GM18907 (cell line): Measurements from ENCODE around the gene GOLGA1.
"Not testable (repeated sequence)": the region's sequence is repeated elsewhere in the genome, so short reads cannot be mapped to it uniquely, and the experiment has no call there.

ENCODE experiments used
- ATAC-seq: cut with Tn5 transposase; IDR thresholded peaks from one replicate; pipeline ENCODE4 v1.9.1; 2021; ENCODE audit warnings: mild to moderate bottlenecking, moderate library complexity; ENCODE audit not compliant: unreplicated experiment

GOLGA1 gene, protein sequence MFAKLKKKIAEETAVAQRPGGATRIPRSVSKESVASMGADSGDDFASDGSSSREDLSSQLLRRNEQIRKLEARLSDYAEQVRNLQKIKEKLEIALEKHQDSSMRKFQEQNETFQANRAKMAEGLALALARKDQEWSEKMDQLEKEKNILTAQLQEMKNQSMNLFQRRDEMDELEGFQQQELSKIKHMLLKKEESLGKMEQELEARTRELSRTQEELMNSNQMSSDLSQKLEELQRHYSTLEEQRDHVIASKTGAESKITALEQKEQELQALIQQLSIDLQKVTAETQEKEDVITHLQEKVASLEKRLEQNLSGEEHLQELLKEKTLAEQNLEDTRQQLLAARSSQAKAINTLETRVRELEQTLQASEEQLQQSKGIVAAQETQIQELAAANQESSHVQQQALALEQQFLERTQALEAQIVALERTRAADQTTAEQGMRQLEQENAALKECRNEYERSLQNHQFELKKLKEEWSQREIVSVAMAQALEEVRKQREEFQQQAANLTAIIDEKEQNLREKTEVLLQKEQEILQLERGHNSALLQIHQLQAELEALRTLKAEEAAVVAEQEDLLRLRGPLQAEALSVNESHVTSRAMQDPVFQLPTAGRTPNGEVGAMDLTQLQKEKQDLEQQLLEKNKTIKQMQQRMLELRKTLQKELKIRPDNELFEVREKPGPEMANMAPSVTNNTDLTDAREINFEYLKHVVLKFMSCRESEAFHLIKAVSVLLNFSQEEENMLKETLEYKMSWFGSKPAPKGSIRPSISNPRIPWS

DNA sequence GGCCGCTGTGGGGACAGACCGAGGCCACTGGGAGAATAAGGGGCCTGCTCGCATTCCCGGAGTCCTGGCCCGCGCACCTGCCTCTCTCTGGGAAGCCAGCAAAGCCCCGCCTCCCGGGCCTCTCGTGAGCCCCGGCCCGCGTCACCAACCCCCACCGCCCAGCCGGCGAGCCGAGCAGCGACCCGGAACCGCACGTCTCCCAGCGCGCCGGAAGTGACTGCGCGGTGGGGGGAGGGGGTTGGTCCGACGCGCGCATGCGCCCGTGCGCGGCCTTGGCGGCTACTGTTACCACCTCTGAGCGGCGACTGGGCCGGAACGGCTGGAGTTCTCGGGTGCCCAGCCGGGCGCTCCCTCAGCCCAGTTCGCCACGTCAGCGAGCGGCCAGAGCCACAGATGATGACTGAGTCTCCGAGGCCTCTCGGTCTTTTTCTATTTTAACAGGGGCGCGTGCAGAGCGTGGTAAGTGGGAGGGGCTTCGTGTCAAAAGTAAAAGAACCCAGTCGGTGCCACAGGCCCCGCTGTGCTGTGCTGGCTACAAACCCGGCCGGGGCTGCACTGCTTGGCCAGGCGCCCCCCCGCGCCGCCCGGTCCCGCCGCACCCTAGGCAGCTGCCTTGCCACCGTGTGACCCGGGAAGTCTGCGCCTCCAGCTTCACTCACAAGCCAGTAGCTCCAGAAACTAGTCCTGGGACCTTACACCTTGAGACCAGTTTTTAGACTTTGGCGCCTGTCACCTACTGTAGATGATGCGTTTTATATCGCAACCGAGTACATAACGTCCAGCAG is at the start of gene GOLGA1:
Gene GOLGA1, minus strand, starts transcription at position 190 of the 785 bp plus-strand sequence. CDS start 2,372 bp downstream, outside the sequence.
- peak; percentile 85 for ATAC-seq

DNA sequence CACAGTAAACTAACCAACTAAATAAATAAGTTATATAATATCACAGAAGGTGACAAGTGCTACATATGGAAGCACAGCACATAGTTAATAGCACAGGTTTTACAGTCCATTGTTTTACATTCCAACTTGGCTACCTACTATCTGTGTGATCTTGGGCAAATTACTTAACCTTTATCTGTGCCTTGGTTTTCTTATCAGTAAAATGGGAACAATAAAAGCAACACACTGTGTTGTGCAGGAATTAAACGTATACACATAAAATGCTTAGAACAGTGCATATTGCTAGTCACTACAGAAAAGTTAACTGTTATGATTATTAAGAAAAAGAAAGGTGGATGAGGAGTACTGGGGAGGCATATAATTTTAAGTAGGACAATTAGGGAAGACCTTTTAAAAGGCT is 42.8 kb upstream of the GOLGA1 start:
- no peak for ATAC-seq

DNA sequence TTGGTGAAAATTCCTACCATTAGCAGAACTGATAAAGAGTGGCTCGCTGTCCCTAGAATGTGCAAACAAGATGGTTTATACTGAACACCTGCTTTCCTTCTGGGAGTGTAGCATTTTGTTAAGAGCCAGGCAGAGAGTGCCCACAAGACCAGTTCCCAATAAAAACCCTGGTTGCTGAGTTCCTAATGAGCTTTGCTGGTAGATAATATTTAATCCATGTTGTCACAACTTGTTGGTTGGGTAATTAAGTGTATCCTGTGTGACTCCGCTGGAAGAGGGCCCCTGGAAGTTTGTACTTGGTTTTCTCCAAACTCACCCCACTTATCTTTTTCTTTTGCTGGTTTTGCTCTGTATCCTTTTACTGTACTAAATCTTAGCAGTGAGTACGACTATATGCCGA is 39.5 kb upstream of the GOLGA1 start:
- ATAC-seq, result no peak

DNA sequence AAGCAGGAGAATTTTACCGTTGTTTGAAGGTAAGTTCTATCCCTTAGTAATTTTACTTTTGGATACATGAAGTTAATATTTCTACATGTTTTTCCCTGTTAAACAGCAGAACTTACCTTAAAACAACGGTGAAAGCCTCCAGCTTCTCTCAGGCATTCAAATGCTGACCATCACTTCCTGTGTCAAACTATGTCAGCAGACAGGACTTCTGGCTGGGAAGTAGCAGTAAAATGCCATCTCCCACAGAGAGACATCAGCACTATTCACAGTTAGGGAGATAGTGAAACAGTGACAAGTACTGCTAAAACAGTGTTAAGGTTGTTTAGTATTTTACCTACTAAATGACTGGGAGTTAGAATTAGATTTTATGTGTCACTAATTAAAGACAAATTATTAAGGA is 34.2 kb upstream of the GOLGA1 start:
- ATAC-seq, result no peak

DNA sequence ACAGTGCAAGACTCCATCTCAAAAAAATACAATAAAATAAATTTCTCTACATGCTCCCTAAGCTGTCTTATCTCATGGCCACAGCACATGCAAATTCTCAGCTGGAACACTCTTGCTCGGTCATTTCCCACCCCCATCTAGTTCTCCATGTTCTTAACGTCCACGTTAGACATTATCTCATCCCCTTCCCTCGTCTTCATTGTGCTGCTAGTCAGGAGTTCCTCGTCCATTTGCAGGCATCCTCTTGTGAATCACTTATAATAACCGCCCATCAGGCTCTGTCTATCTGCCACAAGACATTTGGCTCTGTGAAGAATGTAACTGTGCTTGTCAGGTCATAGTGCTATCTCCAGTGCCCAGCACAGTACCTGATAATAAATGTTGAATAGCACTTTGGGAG is 32.9 kb upstream of the GOLGA1 start:
- ATAC-seq, result no peak

DNA sequence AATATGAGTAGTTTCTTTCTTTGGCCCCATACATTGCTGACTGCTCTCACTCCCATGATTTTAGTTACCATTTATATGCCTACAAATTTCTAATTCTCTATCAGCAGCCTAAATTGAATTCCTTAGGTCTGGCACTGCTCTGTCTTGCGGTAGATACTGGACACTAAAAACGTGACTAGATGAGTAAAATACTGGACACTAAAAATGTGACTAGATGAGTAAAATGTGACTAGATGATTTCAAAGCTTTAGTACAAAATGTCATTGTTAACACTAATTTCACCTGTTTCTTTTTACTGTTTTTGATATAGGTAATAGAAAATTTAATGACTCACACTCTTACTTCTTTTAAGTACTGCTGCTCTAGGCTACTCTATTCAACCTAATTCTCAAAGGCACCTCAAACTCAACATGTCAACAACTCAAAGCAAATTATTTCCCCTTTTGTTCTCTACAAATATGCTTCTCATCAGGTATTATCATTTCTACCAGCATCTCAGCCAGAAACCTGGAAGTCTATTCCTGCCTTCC is 31.4 kb upstream of the GOLGA1 start:
- ATAC-seq, result no peak

DNA sequence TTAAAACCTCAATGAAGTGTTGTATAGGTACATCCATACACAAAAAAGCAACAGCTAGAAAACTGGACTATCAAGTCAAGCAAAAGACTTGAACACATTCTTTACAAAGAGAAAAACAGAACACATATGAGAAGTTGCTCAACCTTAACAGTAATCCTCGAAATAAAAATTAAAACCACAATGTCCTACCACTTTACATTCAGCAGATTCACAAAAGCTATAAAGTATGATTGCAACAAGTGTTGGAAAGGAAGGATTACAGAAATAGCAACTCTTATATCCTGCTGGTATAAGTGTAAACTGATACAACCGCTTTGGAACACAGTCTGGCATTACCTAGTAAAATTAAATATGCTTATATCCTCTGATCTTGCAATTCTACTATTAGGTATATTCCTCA is 28.5 kb upstream of the GOLGA1 start:
- ATAC-seq, result no peak

DNA sequence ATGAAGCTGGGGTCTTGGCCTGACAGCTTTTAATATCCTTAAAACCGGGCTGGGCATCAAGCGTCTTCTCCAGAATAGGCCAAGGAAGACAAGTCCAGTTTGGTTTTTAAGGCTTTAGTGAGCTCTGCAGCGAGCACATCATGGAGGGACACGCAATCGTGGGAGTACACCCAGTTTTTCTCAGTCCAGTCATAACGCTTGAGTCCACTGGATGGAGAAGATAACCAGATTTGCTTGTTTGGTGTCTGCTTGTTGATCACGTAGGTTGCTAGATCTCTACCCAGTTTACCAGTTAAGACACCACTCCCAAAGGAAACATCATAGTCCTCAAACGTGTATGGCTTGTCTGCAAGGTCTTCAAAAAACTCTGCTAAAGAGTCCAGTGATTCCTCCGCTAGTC is 27.4 kb upstream of the GOLGA1 start:
- no peak for ATAC-seq

DNA sequence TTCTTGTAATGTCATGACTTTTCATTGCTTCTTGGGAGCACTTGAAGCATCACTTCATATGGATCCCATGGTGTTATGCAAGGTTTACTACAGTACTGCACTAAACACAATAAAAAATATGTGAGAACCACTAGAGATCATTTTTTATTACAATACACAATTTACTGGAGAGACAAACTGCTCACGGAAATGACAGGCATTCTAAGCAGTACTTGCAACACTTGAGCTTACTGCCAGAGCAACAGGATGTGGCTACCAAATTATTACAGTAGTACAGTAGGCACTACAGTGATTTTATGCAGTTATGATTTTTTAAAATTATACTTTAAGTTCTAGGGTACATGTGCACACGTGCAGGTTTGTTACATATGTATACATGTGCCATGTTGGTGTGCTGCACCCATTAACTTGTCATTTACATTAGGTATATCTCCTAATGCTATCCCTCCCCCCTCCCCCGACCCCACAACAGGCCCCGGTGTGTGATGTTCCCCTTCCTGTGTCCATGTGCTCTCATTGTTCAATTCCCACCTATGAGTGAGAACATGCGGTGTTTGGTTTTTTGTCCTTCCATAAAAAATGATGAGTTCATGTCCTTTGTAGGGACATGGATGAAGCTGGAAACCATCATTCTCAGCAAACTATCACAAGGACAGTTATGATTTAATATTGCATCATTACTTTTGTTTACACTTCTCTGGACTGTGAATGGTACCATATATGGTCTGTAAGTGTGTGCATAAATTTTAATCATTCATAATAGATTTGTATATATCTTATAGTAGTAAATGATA is 25.1 kb upstream of the GOLGA1 start:
- not testable (repeated sequence) for ATAC-seq

DNA sequence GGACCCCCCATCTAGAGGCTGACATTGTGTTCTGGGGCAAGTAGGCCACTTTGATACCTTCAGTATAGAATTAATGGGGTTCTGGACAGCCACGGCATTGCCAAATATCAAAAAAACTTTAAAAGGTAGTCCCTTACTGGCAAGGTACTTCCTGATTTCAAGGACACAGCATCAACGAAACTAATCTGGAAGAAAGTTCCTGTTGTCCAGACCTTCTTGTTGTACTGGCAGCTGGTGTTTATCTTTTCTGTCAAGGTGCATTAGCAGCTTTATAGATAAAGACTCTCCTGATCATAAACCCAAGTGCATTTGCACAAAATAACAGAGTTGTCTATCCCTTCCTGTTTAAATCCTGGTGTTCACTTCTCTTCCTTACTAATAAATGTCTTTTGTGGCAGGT is 23.7 kb upstream of the GOLGA1 start:
- no peak for ATAC-seq

DNA sequence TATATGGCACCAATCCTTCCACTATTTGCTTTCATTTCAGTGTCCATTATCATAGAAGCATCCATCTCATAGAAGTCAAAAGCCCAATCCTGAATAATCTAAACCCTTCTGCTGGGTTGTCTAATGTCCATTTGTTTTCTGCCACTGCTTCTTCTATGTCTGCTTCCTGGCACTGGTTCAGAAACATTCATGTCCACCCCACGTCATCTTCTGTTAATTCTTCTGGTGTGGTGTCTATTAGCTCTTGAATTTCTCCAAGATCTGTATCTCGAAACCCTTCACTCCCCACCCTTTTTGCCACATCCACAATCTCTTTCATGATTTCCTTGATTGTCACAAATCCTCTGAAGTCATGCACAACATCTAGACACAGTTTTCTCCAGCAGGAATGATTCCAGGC is 23.2 kb upstream of the GOLGA1 start:
- no peak for ATAC-seq

DNA sequence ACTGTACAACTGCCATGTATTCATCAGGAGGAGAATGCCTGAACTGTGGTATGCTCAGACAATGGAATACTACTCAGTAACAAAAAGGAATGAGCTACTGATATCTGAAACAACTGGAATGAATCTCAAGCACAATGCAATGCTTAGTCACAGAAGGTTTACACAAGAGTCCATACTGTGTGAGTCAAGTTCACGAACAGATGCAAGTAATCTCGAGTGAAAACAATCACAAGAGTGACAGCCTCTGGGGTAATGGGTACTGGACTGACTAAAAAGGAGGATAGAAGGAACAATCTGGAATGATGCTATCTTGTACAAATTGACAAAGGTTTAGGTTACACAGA is 19.5 kb upstream of the GOLGA1 start:
- no peak for ATAC-seq

DNA sequence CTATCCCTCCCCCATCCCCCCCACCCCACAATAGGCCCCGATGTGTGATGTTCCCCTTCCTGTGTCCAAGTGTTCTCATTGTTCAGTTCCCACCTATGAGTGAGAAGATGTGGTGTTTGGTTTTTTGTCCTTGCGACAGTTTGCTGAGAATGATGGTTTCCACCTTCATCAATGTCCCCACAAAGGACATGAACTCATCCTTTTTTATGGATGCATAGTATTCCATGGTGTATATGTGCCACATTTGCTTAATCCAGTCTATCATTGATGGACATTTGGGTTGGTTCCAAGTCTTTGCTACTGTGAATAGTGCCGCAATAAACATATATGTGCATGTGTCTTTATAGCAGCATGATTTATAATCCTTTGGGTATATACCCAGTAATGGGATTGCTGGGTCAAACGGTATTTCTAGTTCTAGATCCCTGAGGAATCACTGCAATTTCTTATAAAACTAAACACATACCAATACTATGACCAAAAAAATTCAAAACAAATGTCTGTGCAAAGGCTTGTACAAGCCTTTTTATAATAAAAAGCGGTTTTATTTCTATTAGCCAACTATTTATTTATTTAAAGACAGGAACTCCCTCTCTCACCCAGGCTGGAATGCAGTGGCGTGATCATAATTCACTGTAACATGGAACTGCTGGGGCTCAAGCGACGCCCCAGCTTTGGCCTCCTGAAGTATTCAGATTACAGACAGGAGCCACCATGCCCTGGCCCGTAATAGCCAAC is 19.0 kb upstream of the GOLGA1 start:
- ATAC-seq, result not testable (repeated sequence)

DNA sequence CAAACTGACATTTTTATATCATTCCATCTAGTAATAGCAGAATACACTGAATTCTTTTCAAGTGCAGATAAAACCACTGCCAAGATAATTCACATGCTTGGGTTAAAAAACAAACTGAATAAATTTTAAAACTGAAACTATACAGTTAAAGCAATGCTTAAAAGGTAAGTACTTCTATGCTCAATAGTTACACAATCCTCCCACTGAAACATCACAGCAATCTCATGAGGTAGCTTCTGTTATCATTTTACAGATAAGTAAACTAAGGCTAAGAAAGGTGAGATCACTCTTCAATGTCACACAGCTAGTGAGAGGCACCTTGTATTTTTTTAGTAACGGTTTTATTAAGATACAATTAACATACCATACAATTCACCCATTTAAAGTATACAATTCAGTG is 13.4 kb upstream of the GOLGA1 start:
- no peak for ATAC-seq

DNA sequence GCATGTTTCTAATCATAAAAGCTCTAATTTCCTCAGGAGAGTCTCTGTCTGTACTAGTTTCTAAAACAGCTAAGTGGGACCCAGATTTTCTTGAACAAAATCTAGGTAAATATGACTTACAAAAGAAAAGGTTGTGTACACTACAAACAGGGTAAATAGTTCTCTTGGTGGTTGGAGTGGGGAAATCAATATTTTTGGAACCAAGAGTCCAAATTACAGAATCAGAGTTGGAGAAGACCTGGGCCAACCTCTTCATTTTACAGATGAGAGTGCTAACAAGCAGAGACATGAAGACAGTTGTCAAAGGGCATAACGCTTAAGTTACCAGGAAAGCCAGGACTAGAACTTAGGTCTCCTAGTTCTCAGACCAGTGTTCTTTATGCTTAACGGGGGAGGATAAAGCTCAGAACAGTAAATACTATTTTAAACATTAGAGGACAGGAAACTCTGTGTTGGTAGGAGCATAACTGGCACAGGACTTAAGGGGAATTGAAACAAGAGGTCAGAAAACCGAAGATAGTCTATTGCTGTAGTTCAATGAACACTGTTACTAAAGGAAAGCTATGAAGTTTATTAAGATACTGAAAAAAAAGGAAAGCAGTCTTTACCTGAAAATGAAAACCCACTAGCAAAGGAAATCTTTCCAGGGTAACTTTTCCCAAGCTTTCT is 9.3 kb upstream of the GOLGA1 start:
- no peak for ATAC-seq

DNA sequence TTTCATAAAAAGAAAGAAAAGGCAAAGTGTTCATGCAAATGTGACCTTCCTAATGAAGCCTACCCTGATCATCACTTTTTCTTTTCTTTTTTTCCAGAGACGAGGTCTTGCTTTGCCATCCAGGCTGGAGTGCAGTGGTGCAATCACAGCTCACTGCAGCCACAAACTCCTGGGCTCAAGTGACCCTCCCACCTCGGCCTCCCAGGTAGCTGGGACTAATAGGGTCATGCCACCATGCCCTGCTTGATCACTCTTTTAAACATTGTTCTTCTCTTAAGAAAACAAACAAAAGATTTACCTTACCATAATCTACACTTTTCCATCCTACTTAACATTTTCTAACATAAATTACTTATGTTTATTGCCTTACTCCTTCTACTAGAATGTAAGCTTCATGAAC is 8.5 kb upstream of the GOLGA1 start:
- ATAC-seq, result no peak

DNA sequence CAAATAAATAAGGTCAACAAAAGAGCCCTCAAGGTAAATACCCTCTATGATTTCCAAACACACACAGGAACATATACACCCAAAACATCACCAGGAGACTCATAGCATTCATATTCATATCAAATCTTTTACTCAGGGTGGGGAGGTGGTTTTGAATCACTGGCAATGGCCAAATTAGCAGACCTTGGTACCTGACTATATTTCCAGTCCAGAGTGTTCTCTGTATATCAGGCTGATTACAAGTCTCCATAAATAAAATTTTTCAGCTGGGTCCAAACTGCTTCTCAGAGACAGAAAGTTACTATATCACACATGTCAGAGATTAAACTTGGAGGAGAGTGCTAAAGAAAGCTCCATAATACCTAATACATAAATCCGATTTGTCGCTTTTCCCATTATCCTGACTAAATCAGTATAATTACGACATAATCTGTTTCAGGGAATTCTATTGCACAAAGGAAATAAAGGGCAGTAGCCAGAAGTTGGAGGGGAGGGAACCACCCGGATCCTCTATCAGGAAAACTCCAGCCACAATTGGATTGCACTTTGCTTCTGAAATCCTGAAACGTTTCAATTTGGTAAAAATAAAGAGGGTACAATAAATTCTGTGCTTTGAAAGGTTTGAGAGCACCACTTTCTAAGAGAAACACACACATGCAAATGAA is 7.0 kb upstream of the GOLGA1 start:
- ATAC-seq, result no peak

DNA sequence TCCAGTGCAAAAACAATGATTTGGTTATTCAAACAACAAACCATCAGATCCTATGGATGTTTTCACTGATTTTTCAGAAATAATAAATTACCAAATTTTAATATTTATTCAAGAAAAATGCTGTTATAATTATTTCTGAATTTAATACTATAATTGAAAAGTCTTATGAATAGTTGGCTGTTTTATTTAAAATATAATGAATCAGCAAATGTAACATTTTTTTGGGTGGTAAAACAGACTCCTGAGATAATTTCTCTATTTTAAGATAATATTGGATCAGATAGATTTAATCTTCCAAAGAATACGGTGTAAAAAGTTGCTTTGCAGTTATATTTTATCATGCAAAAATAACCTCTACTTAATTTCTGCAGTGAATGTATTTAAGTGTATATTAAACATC is 5.3 kb upstream of the GOLGA1 start:
- ATAC-seq, result no peak
